Measurements from ENCODE around the gene FSTL4.

DNA sequence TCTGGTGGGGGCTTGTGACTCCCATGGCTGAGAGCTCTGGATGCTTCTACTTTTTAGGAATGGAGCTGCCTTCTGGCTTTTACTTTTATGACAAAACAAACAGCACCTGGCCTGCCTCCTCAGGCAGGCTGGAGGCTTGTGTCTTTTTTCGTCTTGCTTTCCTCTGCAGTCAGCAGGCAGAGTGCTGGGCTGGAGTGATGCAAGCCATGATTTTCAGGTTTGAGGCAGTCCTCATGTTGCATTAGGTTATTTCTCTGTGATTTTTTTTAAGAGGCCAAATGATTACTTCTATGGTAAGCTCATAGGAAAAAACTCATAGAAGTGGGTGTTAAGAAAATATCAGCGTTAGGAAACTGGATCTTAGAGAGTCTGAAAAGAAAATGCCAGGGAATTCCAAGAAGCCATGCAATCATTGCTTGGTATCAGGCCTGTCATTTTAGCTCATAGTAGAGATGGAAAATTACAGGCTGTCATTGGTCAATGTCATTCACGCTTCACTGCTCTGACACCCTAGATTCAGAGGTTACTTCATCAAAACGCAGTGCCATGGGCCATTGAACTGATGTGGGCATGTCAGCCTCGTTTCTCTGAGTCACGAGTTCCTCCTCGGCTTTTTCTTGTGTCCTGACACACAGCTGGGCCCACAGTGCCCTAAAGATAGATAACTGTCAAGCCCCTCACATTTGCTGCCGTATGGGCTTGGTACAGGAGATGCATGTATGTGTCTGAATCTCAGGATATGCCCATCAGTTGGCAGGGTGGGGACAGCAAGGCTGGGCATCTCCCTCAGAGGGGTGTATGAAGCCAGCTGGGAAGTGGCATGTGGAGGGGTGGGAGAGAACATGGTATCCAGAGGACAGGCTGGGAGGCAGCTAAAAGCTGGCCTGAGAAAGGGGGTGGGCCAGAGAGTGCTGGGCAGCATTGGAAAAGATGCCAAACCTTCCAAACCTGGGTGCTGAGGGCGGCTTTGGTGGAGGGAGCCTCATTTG lies 408.7 kb downstream of the FSTL4 start:
- TF ChIP-seq, protein P1, sequence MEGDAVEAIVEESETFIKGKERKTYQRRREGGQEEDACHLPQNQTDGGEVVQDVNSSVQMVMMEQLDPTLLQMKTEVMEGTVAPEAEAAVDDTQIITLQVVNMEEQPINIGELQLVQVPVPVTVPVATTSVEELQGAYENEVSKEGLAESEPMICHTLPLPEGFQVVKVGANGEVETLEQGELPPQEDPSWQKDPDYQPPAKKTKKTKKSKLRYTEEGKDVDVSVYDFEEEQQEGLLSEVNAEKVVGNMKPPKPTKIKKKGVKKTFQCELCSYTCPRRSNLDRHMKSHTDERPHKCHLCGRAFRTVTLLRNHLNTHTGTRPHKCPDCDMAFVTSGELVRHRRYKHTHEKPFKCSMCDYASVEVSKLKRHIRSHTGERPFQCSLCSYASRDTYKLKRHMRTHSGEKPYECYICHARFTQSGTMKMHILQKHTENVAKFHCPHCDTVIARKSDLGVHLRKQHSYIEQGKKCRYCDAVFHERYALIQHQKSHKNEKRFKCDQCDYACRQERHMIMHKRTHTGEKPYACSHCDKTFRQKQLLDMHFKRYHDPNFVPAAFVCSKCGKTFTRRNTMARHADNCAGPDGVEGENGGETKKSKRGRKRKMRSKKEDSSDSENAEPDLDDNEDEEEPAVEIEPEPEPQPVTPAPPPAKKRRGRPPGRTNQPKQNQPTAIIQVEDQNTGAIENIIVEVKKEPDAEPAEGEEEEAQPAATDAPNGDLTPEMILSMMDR (IDR thresholded peaks at IDR 0.05), result no peak
- TF ChIP-seq POLR2A (IDR thresholded peaks at IDR 0.05), result no peak

Data from Peyer's patch (tissue), 4 donors.